ENCODE data around the gene PHF20. TPM values are rescaled to one million over a fixed set of nuclear protein-coding genes. Genes with fewer than 3 reads are reported as not detected.

The PHF20 gene
- total RNA-seq, 1 experiment from 2014 or later = 37.2 TPM

GRCh38 chr20:35791821-35792220 is 20.0 kb downstream of the PHF20 start:
- TF ChIP-seq EZH2phosphoT487 (IDR thresholded peaks at IDR 0.05; ENCODE audit: borderline replicate concordance, low read length) (no peak), CTCF (conservative IDR thresholded peaks at IDR 0.05; ENCODE audit: low read depth, low read length) (no peak), EZH2 (IDR thresholded peaks at IDR 0.05; ENCODE audit: low read length, unreplicated experiment) (no peak)
- CTCF ChIA-PET = no interaction called here
- Histone ChIP-seq H3K4me1 (ENCODE audit: insufficient read depth, low read length) (peaks cover 5% of the 10 kb centered on the region), H3K9ac (ENCODE audit: low read length) (no peak overlapping the region), H2AFZ (ENCODE audit: low read length) (no peak overlapping the region), H3K79me2 (ENCODE audit: low read length) (peaks cover 10% of the 10 kb centered on the region; the same call in 1 of the 2 replicates), H3K4me3 (ENCODE audit: low read length) (no peak overlapping the region), H4K20me1 (ENCODE audit: low read length) (no peaks in the 10 kb centered on the region), H3K4me2 (ENCODE audit: low read length) (no peak overlapping the region), H3F3A (ENCODE audit: low read length, unreplicated experiment) (no peaks in the 10 kb centered on the region), H3K27ac (ENCODE audit: low read length) (peak overlapping the region; percentile 46), H3K27me3 (ENCODE audit: low read length) (no peaks in the 10 kb centered on the region), H3K9me2 (replicated peaks; ENCODE audit: low read length) (no peaks in the 10 kb centered on the region), H3K9me3 (ENCODE audit: low read length) (no peaks in the 10 kb centered on the region), H3K36me3 (ENCODE audit: low read depth, low read length) (no peaks in the 10 kb centered on the region)
- intact Hi-C loops (cut with micrococcal nuclease) = no loop called here
- POLR2A ChIA-PET (ENCODE audit: unreplicated experiment) = interaction anchor here (0.6 kb wide), 2 partner anchors 50 to 95 kb away, joined by 3 to 6 read pairs; partner anchors contain the start of gene RBM39
- peak; percentile 74 for ATAC-seq
- BruUV-seq (replicated peaks) = no TSS peak
- peak; percentile 70 for DNase-seq

DNA sequence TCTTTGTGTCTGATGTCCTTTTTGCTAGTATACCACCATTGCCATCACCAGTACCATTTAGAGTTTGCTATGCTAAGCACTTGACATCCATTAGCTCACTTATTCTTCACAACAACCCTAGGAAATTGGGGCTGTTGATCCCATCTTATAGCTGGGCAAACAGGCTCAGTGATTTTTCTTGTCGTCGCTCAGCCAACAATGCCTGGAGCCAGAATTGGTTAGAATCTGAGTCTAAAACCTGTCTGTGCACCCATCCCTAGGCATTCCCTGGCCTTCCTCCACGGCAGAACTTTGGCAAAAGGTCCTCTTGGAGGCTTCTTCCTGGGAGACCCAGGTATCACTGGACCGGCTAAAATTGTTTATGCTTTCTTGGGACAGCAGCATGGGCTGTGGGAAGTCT is 20.9 kb downstream of the PHF20 start:
- intact Hi-C loops (cut with micrococcal nuclease) = no loop called here
- Histone ChIP-seq H2AFZ (ENCODE audit: low read length) (no peak overlapping the region), H3K4me2 (ENCODE audit: low read length) (no peak overlapping the region), H3K4me3 (ENCODE audit: low read length) (no peak overlapping the region), H4K20me1 (ENCODE audit: low read length) (no peaks in the 10 kb centered on the region), H3K36me3 (ENCODE audit: low read depth, low read length) (no peaks in the 10 kb centered on the region), H3K9ac (ENCODE audit: low read length) (no peak overlapping the region), H3K79me2 (ENCODE audit: low read length) (peaks cover 10% of the 10 kb centered on the region; the same call in 1 of the 2 replicates), H3K9me3 (ENCODE audit: low read length) (no peaks in the 10 kb centered on the region), H3F3A (ENCODE audit: low read length, unreplicated experiment) (no peaks in the 10 kb centered on the region), H3K4me1 (ENCODE audit: insufficient read depth, low read length) (peaks cover 5% of the 10 kb centered on the region), H3K9me2 (replicated peaks; ENCODE audit: low read length) (no peaks in the 10 kb centered on the region), H3K27me3 (ENCODE audit: low read length) (no peaks in the 10 kb centered on the region), H3K27ac (ENCODE audit: low read length) (no peak overlapping the region)
- no peak for DNase-seq
- ChIA-PET CTCF (no interaction called here), POLR2A (ENCODE audit: unreplicated experiment) (no interaction called here)
- ATAC-seq = no peak
- TF ChIP-seq EZH2 (IDR thresholded peaks at IDR 0.05; ENCODE audit: low read length, unreplicated experiment) (no peak), EZH2phosphoT487 (IDR thresholded peaks at IDR 0.05; ENCODE audit: borderline replicate concordance, low read length) (no peak), CTCF (conservative IDR thresholded peaks at IDR 0.05; ENCODE audit: low read depth, low read length) (no peak)
- BruUV-seq (replicated peaks) = no TSS peak

DNA sequence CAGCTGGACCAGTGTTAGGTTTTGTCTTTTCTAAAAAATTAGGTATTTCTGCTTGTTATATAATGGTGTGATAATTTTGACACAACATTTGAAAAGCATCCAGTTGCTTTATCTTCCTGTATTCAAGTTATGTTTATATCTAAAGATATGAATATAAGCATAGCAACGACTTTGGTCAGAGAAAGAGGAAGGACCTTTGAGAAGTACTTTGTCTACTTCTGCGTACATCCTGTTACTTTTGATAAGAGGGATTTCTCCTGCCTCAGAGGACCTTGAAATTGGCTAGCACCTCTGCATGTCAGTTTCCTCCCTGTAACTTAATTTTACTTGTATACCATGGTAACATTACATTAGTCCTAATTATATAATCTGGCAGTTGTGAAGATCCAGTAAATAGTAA is 24.8 kb downstream of the PHF20 start:
- TF ChIP-seq CTCF (conservative IDR thresholded peaks at IDR 0.05; ENCODE audit: low read depth, low read length) = no peak
- TF ChIP-seq EZH2phosphoT487 (IDR thresholded peaks at IDR 0.05; ENCODE audit: borderline replicate concordance, low read length) = no peak
- no peak for TF ChIP-seq EZH2 (IDR thresholded peaks at IDR 0.05; ENCODE audit: low read length, unreplicated experiment)
- POLR2A ChIA-PET (ENCODE audit: unreplicated experiment) = no interaction called here
- no peak for ATAC-seq
- Histone ChIP-seq H3K27ac (ENCODE audit: low read length) (no peak overlapping the region), H3K79me2 (ENCODE audit: low read length) (peaks cover 6% of the 10 kb centered on the region; the same call in 1 of the 2 replicates), H3K4me3 (ENCODE audit: low read length) (no peak overlapping the region), H3K9me2 (replicated peaks; ENCODE audit: low read length) (no peaks in the 10 kb centered on the region), H3K36me3 (ENCODE audit: low read depth, low read length) (0 out of 2 replicates have a peak, but pooled peaks cover 3% of the 10 kb centered on the region), H3K4me2 (ENCODE audit: low read length) (no peak overlapping the region), H2AFZ (ENCODE audit: low read length) (no peak overlapping the region), H3K9me3 (ENCODE audit: low read length) (no peaks in the 10 kb centered on the region), H4K20me1 (ENCODE audit: low read length) (no peaks in the 10 kb centered on the region), H3K4me1 (ENCODE audit: insufficient read depth, low read length) (peaks cover 3% of the 10 kb centered on the region), H3K27me3 (ENCODE audit: low read length) (no peaks in the 10 kb centered on the region), H3K9ac (ENCODE audit: low read length) (no peak overlapping the region), H3F3A (ENCODE audit: low read length, unreplicated experiment) (no peaks in the 10 kb centered on the region)
- intact Hi-C loops (cut with micrococcal nuclease) = no loop called here
- DNase-seq = no peak
- CTCF ChIA-PET = no interaction called here
- no TSS peak for BruUV-seq (replicated peaks)
